Mammary epithelial cell (primary cell): ENCODE results near the gene TIMM17A.

Experiments used
- EZH2 ChIP-seq: IDR thresholded peaks from 2 replicates; pipeline ENCODE4 v1.6.1; 2012; ENCODE audit warnings: low read length, inconsistent platforms, borderline replicate concordance
- TF ChIP-seq, protein P1 (sequence below), 2 donors: IDR thresholded peaks in 1 of 2; conservative IDR thresholded peaks in 1 of 2; 2 replicates each; pipeline ENCODE4 v1.5.1; 2011 to 2012; ENCODE audit warnings: inconsistent platforms in 2 of 2, low read length in 2 of 2, mild to moderate bottlenecking in 2 of 2, control low read depth in 1 of 2, low read depth in 1 of 2; ENCODE audit not compliant: insufficient read depth in 1 of 2; ENCODE audit errors: extremely low read depth in 1 of 2

DNA sequence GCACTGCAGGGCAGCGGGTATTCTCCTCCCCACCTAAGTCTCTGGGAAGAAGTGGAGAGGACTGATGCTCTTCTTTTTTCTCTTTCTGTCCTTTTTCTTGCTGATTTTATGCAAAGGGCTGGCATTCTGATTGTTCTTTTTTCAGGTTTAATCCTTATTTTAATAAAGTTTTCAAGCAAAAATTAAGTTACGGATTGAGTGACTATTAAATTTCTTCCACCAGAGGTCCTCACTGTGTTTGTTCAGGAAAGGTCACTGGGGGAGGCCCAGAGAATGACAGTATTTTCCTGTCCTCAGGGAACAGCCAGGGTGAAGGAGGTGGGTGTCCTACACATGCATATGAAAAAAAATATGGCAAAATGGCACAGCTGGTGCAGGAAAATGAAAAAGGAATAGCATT is 50.7 kb downstream of the TIMM17A start:
- TF ChIP-seq, protein P1, sequence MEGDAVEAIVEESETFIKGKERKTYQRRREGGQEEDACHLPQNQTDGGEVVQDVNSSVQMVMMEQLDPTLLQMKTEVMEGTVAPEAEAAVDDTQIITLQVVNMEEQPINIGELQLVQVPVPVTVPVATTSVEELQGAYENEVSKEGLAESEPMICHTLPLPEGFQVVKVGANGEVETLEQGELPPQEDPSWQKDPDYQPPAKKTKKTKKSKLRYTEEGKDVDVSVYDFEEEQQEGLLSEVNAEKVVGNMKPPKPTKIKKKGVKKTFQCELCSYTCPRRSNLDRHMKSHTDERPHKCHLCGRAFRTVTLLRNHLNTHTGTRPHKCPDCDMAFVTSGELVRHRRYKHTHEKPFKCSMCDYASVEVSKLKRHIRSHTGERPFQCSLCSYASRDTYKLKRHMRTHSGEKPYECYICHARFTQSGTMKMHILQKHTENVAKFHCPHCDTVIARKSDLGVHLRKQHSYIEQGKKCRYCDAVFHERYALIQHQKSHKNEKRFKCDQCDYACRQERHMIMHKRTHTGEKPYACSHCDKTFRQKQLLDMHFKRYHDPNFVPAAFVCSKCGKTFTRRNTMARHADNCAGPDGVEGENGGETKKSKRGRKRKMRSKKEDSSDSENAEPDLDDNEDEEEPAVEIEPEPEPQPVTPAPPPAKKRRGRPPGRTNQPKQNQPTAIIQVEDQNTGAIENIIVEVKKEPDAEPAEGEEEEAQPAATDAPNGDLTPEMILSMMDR (conservative IDR thresholded peaks at IDR 0.05 in 1 of 2, IDR thresholded peaks at IDR 0.05 in 1 of 2; ENCODE audit: extremely low read depth in 1 of 2, insufficient read depth in 1 of 2, low read depth in 1 of 2, low read length in 2 of 2) = peak; percentile 29 to 39
- no peak for TF ChIP-seq EZH2
